Peyer's patch (tissue), 4 donors: ENCODE data around the gene SDHAF2.

Experiments used
- CTCF ChIP-seq, 6 experiments: fragments of 450-650 bp in 4 of 6; fragments of 200-600 bp in 2 of 6; sonication (generic) in 1 of 6; IDR thresholded peaks; one replicate each; pipeline ENCODE4 v1.5.1; 2017 to 2019; ENCODE audit warnings: antibody characterized with exemption in 6 of 6, mild to moderate bottlenecking in 3 of 6, moderate library complexity in 1 of 6
- POLR2A ChIP-seq, 2 donors: fragments of 450-650 bp; IDR thresholded peaks; one replicate each; pipeline ENCODE4 v1.5.1; 2017; ENCODE audit warnings: antibody characterized with exemption in 2 of 2, mild to moderate bottlenecking in 2 of 2, moderate library complexity in 2 of 2

GRCh38 chr11:61488651-61489291 lies 58.8 kb downstream of the SDHAF2 start:
- TF ChIP-seq CTCF (IDR thresholded peaks at IDR 0.05), result no peak
- no peak for TF ChIP-seq POLR2A (IDR thresholded peaks at IDR 0.05)
